ENCODE measurements around the gene UQCC5. TPM values are rescaled to one million over a fixed set of nuclear protein-coding genes. Genes with fewer than 3 reads are reported as not detected.

Gene UQCC5
- total and polyA plus RNA-seq, 3 experiments from 2014 or later: 15.3 to 20.7 (median 18.2) TPM

DNA sequence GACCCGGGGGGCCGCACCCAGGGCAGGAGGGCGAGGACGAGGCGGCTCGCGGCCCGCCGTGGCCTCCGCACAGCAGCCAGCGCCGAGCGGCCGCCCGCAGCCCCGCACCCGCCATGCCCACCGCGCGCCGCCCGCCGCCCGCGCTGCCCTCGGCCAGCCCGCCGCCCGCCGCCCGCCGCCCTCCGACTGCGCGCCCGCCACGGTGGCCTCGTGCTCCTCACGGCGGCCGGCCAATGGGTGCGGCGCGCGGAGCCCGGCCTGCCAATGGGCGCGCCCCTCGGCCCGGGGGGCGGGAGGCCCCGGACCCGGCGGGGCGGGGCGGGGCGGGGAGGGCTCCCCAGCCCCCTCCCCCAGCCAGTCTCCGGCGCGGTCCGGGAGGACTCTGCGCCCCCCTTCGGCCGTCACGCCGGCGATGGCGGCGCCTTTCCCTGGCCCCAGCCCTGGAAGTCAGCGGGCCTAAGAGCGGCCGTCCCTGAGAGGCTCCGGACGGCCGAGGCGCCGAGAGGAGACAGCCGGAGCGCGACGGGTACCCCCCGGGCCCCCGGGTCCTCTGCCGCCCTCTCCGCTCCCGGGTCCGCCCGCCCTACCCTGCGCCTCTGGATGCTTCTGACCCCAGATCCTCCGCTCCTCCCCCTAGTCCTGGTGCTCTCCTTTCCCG is 2.7 kb upstream of the UQCC5 start, which contains the start of gene NT5DC2:
TSS of gene NT5DC2 (minus strand) at position 235 of the 658 bp plus-strand sequence. CDS start at position 115, 120 bp downstream.
- peaks cover 0 to 4% of the 10 kb centered on the region in 2 donors for H3K27me3 Mint-ChIP-seq
- CTCF ChIA-PET: no interaction called here
- no peaks in the 10 kb centered on the region for H3K27me3 ChIP-seq (ENCODE audit: insufficient read depth, low read length, poor library complexity, severe bottlenecking)
- H3K4me1 Mint-ChIP-seq: peaks cover 35 to 51% (median 37%) of the 10 kb centered on the region in 3 donors
- H3K36me3 Mint-ChIP-seq: peaks cover 0 to 5% (median 0%) of the 10 kb centered on the region in 3 donors
- H3K36me3 ChIP-seq (ENCODE audit: insufficient read depth, low read length): no peaks in the 10 kb centered on the region
- H3K4me1 ChIP-seq (ENCODE audit: insufficient read depth, low read length): peaks cover 24% of the 10 kb centered on the region
- no peaks in the 10 kb centered on the region for H3K9me3 ChIP-seq (ENCODE audit: low read length)
- peak within 1 kb of the TSS; percentile 69 to 100 (median 84) for H3K4me3 Mint-ChIP-seq
- H3K27ac ChIP-seq (ENCODE audit: low read depth, low read length): peak within 1 kb of the TSS; percentile 47
- H3K4me3 ChIP-seq (ENCODE audit: low read length): peak within 1 kb of the TSS; percentile 20
- POLR2A ChIA-PET: no interaction called here
- no peaks in the 10 kb centered on the region for H3K9me3 Mint-ChIP-seq
- peak within 1 kb of the TSS in 6 of 8 donors; percentile 36 to 96 (median 81) for H3K27ac Mint-ChIP-seq
- DNase-seq: peak; percentile 56 to 66 (median 61)

GRCh38 chr3:52534281-52535183 is 1.9 kb upstream of the UQCC5 start:
- peaks cover 43 to 59% (median 44%) of the 10 kb centered on the region in 3 donors for H3K4me1 Mint-ChIP-seq
- peak overlapping the region; percentile 62 to 100 (median 84) for H3K4me3 Mint-ChIP-seq
- no peak for DNase-seq
- no peaks in the 10 kb centered on the region for H3K9me3 Mint-ChIP-seq
- peak overlapping the region; percentile 34 to 95 (median 60) for H3K27ac Mint-ChIP-seq
- peaks cover 0 to 4% of the 10 kb centered on the region in 2 donors for H3K27me3 Mint-ChIP-seq
- POLR2A ChIA-PET: no interaction called here
- H3K36me3 Mint-ChIP-seq: peaks cover 0 to 11% (median 3%) of the 10 kb centered on the region in 3 donors
- Histone ChIP-seq H3K4me1 (ENCODE audit: insufficient read depth, low read length) (peaks cover 30% of the 10 kb centered on the region), H3K27me3 (ENCODE audit: insufficient read depth, low read length, poor library complexity, severe bottlenecking) (no peaks in the 10 kb centered on the region), H3K36me3 (ENCODE audit: insufficient read depth, low read length) (no peaks in the 10 kb centered on the region), H3K27ac (ENCODE audit: low read depth, low read length) (peak overlapping the region; percentile 47), H3K4me3 (ENCODE audit: low read length) (no peak overlapping the region), H3K9me3 (ENCODE audit: low read length) (no peaks in the 10 kb centered on the region)
- CTCF ChIA-PET: no interaction called here

DNA sequence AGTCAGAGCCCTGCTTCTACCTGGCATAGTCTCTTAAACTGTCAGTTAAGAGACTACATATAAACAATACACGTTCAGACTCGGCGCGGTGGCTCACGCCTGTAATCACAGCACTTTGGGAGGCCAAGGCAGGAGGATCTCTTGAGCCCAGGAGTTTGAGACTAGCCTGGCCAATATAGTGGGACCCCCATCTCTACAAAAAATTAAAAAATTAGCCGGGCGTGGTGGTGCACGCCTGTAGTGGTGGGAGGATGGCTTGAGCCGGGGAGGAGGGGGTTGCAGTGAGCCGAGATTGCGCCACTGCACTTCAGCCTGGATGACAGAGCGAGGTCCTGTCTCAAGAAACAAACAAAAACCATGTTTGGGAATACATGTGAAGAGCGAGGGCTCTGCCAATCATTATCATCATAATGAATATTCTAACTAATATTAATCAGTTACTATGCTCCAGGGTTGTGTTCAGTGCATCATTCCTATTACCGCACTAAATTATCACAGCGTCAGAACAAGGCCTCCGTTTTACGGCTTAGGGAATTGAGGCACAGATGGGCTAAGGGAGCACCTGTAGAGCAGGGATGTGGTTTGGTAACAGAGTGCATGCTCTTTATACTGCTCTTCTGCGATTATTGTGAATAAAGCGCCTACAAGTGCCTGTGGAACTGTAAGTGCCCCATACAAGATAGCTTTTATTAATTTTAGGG is 844 bp upstream of the UQCC5 start:
- peaks cover 30% of the 10 kb centered on the region for H3K4me1 ChIP-seq (ENCODE audit: insufficient read depth, low read length)
- peak overlapping the region in 7 of 8 donors; percentile 7 to 100 (median 66) for H3K27ac Mint-ChIP-seq
- H3K36me3 Mint-ChIP-seq: peaks cover 0 to 17% (median 3%) of the 10 kb centered on the region in 3 donors
- H3K27me3 ChIP-seq (ENCODE audit: insufficient read depth, low read length, poor library complexity, severe bottlenecking): no peaks in the 10 kb centered on the region
- H3K27me3 Mint-ChIP-seq: peaks cover 0 to 4% of the 10 kb centered on the region in 2 donors
- ChIA-PET CTCF (interaction anchor here (1.1 kb wide), 1 partner anchor 87 kb away, joined by 4 read pairs; no protein-coding TSS in a partner anchor), POLR2A (interaction anchor here (1.0 kb wide), 1 partner anchor 25 kb away, joined by 3 read pairs; no protein-coding TSS in a partner anchor)
- no peaks in the 10 kb centered on the region for H3K9me3 Mint-ChIP-seq
- DNase-seq: no peak
- peaks cover 45 to 67% (median 51%) of the 10 kb centered on the region in 3 donors for H3K4me1 Mint-ChIP-seq
- no peaks in the 10 kb centered on the region for H3K36me3 ChIP-seq (ENCODE audit: insufficient read depth, low read length)
- H3K27ac ChIP-seq (ENCODE audit: low read depth, low read length): no peak overlapping the region
- H3K9me3 ChIP-seq (ENCODE audit: low read length): no peaks in the 10 kb centered on the region
- peak overlapping the region; percentile 96 to 100 (median 100) for H3K4me3 Mint-ChIP-seq
- peak overlapping the region; percentile 54 for H3K4me3 ChIP-seq (ENCODE audit: low read length)

- Histone ChIP-seq H3K4me1 (ENCODE audit: insufficient read depth, low read length) (peaks cover 30% of the 10 kb centered on the region), H3K36me3 (ENCODE audit: insufficient read depth, low read length) (no peaks in the 10 kb centered on the region), H3K27me3 (ENCODE audit: insufficient read depth, low read length, poor library complexity, severe bottlenecking) (no peaks in the 10 kb centered on the region), H3K27ac (ENCODE audit: low read depth, low read length) (no peak overlapping the region), H3K4me3 (ENCODE audit: low read length) (peak overlapping the region; percentile 54), H3K9me3 (ENCODE audit: low read length) (no peaks in the 10 kb centered on the region)
- Mint-ChIP-seq H3K4me1 (peaks cover 46 to 68% (median 55%) of the 10 kb centered on the region in 3 donors), H3K4me3 (peak overlapping the region; percentile 96 to 100 (median 100)), H3K27ac (peak overlapping the region; percentile 23 to 100 (median 90)), H3K27me3 (peaks cover 0 to 4% of the 10 kb centered on the region in 2 donors), H3K9me3 (no peaks in the 10 kb centered on the region), H3K36me3 (peaks cover 0 to 22% (median 3%) of the 10 kb centered on the region in 3 donors)
- DNase-seq: no peak
- POLR2A ChIA-PET: interaction anchor here (0.7 to 1.0 kb wide), 2 partner anchors 8 to 24 kb away, joined by 3 read pairs; no protein-coding TSS in a partner anchor
- CTCF ChIA-PET: interaction anchor here (0.7 to 1.1 kb wide), 2 partner anchors 25 to 88 kb away, joined by 3 to 4 read pairs; no protein-coding TSS in a partner anchor
Measured at GRCh38 chr3:52536112-52536368, 365 bp upstream of the UQCC5 start.

- Mint-ChIP-seq H3K36me3 (peaks cover 0 to 31% (median 3%) of the 10 kb centered on the region in 3 donors), H3K9me3 (no peaks in the 10 kb centered on the region), H3K27me3 (peaks cover 0 to 2% of the 10 kb centered on the region in 2 donors), H3K4me3 (peak overlapping the region; percentile 96 to 100 (median 100)), H3K27ac (peak overlapping the region; percentile 95 to 100 (median 99)), H3K4me1 (peaks cover 47 to 71% (median 59%) of the 10 kb centered on the region in 3 donors)
- no peaks in the 10 kb centered on the region for H3K9me3 ChIP-seq (ENCODE audit: low read length)
- peak overlapping the region; percentile 93 for H3K27ac ChIP-seq (ENCODE audit: low read depth, low read length)
- ChIA-PET CTCF (no interaction called here), POLR2A (no interaction called here)
- no peak for DNase-seq
- H3K36me3 ChIP-seq (ENCODE audit: insufficient read depth, low read length): no peaks in the 10 kb centered on the region
- H3K27me3 ChIP-seq (ENCODE audit: insufficient read depth, low read length, poor library complexity, severe bottlenecking): no peaks in the 10 kb centered on the region
- H3K4me1 ChIP-seq (ENCODE audit: insufficient read depth, low read length): peaks cover 30% of the 10 kb centered on the region
- peak overlapping the region; percentile 96 for H3K4me3 ChIP-seq (ENCODE audit: low read length)
Measured at GRCh38 chr3:52537165-52537620, 788 bp downstream of the UQCC5 start.

GRCh38 chr3:52537726-52538421 is 1.5 kb downstream of the UQCC5 start:
- Mint-ChIP-seq H3K9me3 (no peaks in the 10 kb centered on the region), H3K36me3 (peaks cover 0 to 31% (median 3%) of the 10 kb centered on the region in 3 donors), H3K27me3 (peaks cover 0 to 2% of the 10 kb centered on the region in 2 donors), H3K27ac (peak overlapping the region; percentile 33 to 100 (median 99)), H3K4me1 (peaks cover 43 to 65% (median 55%) of the 10 kb centered on the region in 3 donors), H3K4me3 (peak overlapping the region; percentile 96 to 100 (median 100))
- ChIA-PET POLR2A (no interaction called here), CTCF (no interaction called here)
- Histone ChIP-seq H3K27ac (ENCODE audit: low read depth, low read length) (peak overlapping the region; percentile 93), H3K4me1 (ENCODE audit: insufficient read depth, low read length) (peaks cover 30% of the 10 kb centered on the region), H3K27me3 (ENCODE audit: insufficient read depth, low read length, poor library complexity, severe bottlenecking) (no peaks in the 10 kb centered on the region), H3K36me3 (ENCODE audit: insufficient read depth, low read length) (no peaks in the 10 kb centered on the region), H3K4me3 (ENCODE audit: low read length) (peak overlapping the region; percentile 96), H3K9me3 (ENCODE audit: low read length) (no peaks in the 10 kb centered on the region)
- no peak for DNase-seq

DNA sequence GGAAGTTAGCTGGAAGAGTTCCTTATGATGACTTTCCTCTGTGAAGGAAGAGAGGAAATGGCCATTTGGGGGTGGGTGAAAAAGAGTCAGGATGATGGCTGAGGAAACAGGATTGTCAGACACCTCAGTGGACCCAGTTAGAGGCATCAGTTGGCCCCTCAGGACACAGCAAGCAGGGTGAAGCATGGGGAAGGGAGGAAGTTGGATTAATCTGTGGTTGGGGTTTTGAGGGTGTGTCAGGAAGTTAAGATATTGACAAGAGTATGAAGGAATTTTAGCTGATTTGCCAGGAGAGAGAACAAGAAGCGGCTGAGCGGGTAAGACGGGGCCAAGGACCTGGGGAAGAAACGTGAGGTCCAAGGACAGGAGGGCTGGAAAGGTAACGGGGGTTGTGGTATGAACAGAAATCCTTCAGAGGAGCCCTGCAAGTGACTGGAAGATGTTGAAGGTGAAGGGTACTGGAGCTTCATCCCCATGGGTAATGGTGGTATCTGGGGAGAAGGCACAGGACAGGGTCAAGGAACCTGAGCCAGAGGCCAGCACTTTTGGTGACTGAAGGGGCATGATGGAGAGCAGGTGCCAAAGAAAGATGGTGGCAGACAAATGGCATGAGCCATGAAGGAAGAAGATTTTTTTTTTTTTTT is 2.7 kb downstream of the UQCC5 start:
- CTCF ChIA-PET: no interaction called here
- H3K27ac Mint-ChIP-seq: peak overlapping the region; percentile 17 to 93 (median 78)

More for the DNA sequence above, 2.7 kb downstream of the UQCC5 start:
- Histone ChIP-seq H3K4me3 (ENCODE audit: low read length) (no peak overlapping the region), H3K27me3 (ENCODE audit: insufficient read depth, low read length, poor library complexity, severe bottlenecking) (no peaks in the 10 kb centered on the region), H3K27ac (ENCODE audit: low read depth, low read length) (no peak overlapping the region), H3K4me1 (ENCODE audit: insufficient read depth, low read length) (peaks cover 30% of the 10 kb centered on the region), H3K9me3 (ENCODE audit: low read length) (no peaks in the 10 kb centered on the region), H3K36me3 (ENCODE audit: insufficient read depth, low read length) (no peaks in the 10 kb centered on the region)
- Mint-ChIP-seq H3K36me3 (peaks cover 0 to 35% (median 3%) of the 10 kb centered on the region in 3 donors), H3K4me1 (peaks cover 43 to 64% (median 55%) of the 10 kb centered on the region in 3 donors), H3K27me3 (peaks cover 0 to 2% of the 10 kb centered on the region in 2 donors), H3K4me3 (peak overlapping the region; percentile 16 to 66 (median 41)), H3K9me3 (no peaks in the 10 kb centered on the region)
- POLR2A ChIA-PET: no interaction called here
- DNase-seq: no peak
